ENCODE results near the gene PVALEF.

DNA sequence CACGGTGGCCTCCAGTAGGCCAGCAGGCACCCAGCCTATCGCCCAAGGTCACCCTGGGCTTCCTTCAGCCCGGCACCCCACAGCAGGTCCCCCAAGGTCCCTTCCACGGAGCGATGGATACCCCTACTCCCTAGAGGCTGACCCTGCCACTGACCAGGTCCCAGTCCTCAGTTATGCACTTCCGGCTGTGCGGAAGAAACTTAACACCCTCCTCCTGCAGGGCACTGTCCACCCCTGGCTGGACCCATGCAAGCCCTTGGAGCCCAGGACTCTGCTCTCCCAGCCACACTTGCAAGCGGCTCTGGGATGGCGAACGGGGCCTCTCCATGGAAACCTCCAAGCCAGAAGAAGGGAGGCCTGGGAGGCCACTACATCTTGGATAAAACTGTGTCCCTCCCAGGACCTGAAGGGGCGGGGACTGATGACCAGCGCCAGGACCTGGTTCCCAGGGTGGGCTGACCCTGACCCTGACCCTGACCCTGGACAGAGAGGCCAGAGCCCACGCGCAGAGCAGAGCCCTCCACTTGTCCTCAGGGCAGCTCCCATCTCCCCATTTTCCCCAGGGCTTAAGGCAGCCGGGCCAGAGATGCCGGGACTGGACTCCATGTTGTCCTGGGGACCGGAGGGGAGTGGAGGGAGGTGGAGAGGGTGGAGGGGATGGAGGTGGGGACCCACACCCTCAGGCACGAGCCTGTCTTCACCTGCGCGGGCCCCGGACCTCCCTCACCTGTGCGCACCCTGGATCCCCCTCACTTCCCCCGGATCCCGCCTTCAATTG is 56.7 kb downstream of the PVALEF start:
- TF ChIP-seq YY1 (IDR thresholded peaks at IDR 0.05; ENCODE audit: insufficient read depth, insufficient read length) = no peak
- no peak for TF ChIP-seq ZNF274 (IDR thresholded peaks at IDR 0.05; ENCODE audit: low read depth, low read length)
- TF ChIP-seq SUZ12 (IDR thresholded peaks at IDR 0.05; ENCODE audit: extremely low read depth, insufficient read depth, insufficient read length) = no peak

All from NT2/D1 (cell line).